ENCODE measurements around the gene HTRA3. TPM values are rescaled to one million over a fixed set of nuclear protein-coding genes. Genes with fewer than 3 reads are reported as not detected.

Gene HTRA3
- total and polyA plus RNA-seq, 8 donors: 0.56 to 15.6 (median 2.7) TPM

DNA sequence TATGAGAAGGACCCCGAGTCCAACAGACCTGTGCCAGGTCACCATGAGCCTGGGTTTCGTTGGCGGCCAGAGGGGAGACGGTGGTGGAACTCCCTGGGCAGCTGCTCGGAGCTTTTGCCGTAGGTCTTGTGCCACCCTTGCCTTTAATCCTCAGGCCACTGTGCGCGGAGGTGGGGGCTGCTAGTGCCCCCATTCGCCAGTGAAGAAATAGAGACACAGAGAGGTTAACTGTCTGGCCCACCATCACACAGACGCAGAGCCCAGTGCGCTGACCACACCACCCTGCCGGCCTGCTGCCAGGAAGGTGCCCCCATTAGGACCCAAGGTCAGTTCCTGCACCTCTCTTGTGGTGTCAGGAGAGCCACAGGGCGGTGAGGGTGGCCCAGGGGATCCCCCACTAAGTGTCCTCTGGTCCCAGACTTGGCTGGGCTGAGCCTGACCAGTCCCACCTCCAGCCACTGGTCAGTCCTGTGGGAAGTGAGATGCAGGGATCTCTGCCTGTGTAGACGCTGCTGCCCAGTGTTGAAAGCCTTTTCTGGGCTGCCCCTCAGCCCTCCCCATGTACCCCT is 28.3 kb upstream of the HTRA3 start:
- no peaks in the 10 kb centered on the region for H3K9me3 ChIP-seq
- FAIRE-seq (no peak), ATAC-seq (peak in 1 of 4 donors; percentile 19), DNase-seq (peak in 1 of 6 donors; percentile 12)
- TF ChIP-seq, protein P1, sequence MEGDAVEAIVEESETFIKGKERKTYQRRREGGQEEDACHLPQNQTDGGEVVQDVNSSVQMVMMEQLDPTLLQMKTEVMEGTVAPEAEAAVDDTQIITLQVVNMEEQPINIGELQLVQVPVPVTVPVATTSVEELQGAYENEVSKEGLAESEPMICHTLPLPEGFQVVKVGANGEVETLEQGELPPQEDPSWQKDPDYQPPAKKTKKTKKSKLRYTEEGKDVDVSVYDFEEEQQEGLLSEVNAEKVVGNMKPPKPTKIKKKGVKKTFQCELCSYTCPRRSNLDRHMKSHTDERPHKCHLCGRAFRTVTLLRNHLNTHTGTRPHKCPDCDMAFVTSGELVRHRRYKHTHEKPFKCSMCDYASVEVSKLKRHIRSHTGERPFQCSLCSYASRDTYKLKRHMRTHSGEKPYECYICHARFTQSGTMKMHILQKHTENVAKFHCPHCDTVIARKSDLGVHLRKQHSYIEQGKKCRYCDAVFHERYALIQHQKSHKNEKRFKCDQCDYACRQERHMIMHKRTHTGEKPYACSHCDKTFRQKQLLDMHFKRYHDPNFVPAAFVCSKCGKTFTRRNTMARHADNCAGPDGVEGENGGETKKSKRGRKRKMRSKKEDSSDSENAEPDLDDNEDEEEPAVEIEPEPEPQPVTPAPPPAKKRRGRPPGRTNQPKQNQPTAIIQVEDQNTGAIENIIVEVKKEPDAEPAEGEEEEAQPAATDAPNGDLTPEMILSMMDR (IDR thresholded peaks at IDR 0.05): no peak
- H3K4me1 ChIP-seq: no peaks in the 10 kb centered on the region
- intact Hi-C loops (cut with DNase I): loop anchor here in 2 of 3 donors (5.0 kb wide), 1 partner anchor 166 kb away; no protein-coding TSS in a partner anchor
- no peak overlapping the region for H3K4me3 ChIP-seq
- H3K27ac ChIP-seq: no peak overlapping the region
- no peaks in the 10 kb centered on the region for H3K27me3 ChIP-seq
- peaks cover 0 to 15% (median 8%) of the 10 kb centered on the region in 3 donors for H3K36me3 ChIP-seq
- WGBS, 2 donors: 86 to 89% methylated on average over 14 of the region's 14 CpGs

DNA sequence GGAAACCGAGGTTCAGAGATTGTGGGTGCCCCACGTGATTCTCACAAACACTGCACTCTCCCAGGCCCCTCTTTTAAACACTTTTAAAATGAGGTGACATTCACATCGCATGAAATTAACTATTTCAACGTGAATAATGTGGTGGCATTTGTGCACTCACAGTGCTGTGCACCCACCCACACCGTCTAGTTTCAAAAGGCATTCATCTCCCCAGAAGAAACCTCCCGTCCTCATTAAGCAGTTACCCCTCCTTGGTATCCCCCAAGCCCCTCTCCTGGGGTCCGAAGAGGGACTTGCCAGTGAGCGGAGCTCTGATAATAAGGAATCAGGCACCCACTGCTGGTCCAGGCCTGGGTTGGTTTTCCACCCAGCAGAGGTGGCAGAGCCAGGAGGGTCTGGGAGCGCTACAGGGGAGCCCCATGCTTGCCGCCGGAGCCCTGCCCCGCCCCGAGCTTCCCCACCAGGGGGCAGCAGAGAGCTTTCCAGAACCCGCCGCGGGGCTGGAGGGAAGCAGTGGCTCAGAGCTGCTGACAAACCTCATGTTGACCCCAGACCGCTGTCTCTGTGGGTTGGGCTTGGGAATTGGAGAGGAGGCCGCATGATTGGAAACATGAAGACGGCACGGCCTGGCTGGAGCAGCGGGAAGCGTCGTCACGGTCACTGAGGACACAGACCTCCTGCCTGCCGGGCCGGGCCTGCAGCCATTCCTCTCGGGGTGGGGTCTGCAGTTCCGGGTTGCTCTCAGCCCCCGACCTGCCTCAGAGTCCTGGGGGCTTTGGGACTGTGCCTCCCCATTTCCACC is 27.5 kb upstream of the HTRA3 start:
- FAIRE-seq: no peak
- TF ChIP-seq, protein P1 (IDR thresholded peaks at IDR 0.05): peak; percentile 95 to 99 (median 97)

DNA sequence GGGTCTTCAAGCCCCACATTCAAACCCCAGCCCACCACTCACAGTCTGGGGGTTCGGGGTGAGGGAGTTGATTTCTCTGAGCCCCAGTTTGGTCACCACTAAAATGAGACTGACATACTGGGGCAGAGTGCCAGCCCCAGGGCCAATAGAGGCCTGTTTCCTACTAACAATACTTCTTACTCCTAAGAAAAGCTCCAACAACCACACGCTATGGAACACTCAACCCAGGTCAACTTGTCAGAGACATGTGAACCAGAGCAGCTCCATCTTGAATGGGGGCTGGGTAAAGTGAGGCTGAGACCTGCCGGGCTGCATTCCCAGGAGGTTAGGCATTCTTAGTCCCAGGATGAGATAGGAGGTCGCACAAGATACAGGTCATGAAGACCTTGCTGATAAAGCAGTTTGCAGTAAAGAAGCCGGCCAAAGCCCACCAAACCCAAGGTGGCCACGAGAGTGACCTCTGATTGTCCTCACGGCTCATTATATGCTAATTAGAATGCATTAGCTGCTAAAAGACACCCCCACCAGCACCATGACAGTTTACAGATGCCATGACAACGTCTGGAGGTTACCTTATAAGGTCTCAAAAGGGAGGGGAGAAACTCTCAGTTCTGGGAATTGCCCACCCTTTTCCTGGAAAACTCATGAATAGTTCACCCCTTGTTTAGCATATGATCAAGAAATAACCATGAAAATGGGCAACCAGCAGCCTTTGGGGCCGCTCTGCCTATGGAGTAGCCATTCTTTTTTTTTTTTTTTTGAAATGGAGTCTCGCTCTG is 26.6 kb upstream of the HTRA3 start:
- ATAC-seq: no peak
- WGBS, 2 donors: 68 to 72% methylated on average over 10 of the region's 10 CpGs
- TF ChIP-seq, protein P1 (IDR thresholded peaks at IDR 0.05): no peak

More for the DNA sequence above, 27.5 kb upstream of the HTRA3 start:
- 37 to 38% methylated on average over 27 to 29 of the region's 29 CpGs for WGBS, 2 donors
- intact Hi-C loops (cut with DNase I): loop anchor here in 2 of 3 donors (5.0 kb wide), 1 partner anchor 165 kb away; no protein-coding TSS in a partner anchor
- H3K36me3 ChIP-seq: peaks cover 0 to 8% (median 7%) of the 10 kb centered on the region in 3 donors
- DNase-seq (peak; percentile 54 to 98 (median 80)), ATAC-seq (peak; percentile 76 to 89 (median 87))
- H3K27me3 ChIP-seq: no peaks in the 10 kb centered on the region
- H3K4me3 ChIP-seq: no peak overlapping the region
- H3K9me3 ChIP-seq: no peaks in the 10 kb centered on the region
- H3K4me1 ChIP-seq: no peaks in the 10 kb centered on the region
- no peak overlapping the region for H3K27ac ChIP-seq

DNA sequence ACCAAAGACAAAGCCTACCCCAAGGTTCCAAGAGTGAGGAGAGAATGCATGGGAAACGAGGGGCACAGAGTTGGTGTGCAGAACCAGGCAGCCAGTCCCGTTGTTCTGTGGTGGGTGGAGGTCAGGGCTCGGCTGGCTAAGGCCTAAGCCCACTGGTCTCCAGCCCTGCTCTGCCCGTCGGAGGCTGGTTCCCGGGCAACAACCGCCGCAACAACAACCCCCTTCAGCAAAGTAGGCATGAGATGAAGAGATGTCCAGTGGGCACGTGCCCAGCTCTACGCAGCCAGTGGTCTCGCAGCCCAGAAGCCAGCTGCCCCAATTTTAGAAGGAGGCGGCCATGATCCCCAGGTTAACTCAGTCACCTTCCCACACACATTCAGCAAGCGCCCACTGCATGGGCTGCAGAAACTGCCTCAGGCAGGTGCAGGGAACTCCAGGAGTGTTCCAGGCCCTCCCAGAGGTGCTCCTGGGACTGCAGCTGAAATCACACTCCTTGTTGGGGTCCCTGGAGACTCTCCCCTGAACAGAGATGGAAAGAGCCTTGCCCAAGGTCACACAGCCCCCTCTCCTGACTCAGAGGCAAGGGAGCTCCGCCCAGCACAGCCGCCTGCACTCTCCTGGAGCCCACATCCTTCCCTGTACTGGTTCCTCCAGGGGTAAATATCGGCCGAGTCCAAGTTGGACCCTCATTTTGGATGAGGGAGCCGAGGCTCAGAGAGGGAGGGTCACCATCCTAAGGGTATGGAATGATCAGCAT is 25.4 kb upstream of the HTRA3 start:
- no peaks in the 10 kb centered on the region for H3K36me3 ChIP-seq
- ATAC-seq (no peak), FAIRE-seq (no peak), DNase-seq (peak in 1 of 6 donors; percentile 28)
- WGBS, 2 donors: 83 to 90% methylated on average over 18 of the region's 18 CpGs
- intact Hi-C loops (cut with DNase I): loop anchor here in 2 of 3 donors (5.0 kb wide), 1 partner anchor 163 kb away; no protein-coding TSS in a partner anchor
- no peaks in the 10 kb centered on the region for H3K9me3 ChIP-seq
- no peaks in the 10 kb centered on the region for H3K4me1 ChIP-seq
- no peaks in the 10 kb centered on the region for H3K27me3 ChIP-seq
- no peak overlapping the region for H3K4me3 ChIP-seq
- H3K27ac ChIP-seq: no peak overlapping the region
- TF ChIP-seq, protein P1 (IDR thresholded peaks at IDR 0.05): no peak

More for the DNA sequence above, 26.6 kb upstream of the HTRA3 start:
- DNase-seq: no peak
- no peaks in the 10 kb centered on the region for H3K9me3 ChIP-seq
- intact Hi-C loops (cut with DNase I): loop anchor here in 2 of 3 donors (5.0 kb wide), 1 partner anchor 164 kb away; no protein-coding TSS in a partner anchor
- peaks cover 0 to under 1% (median 0%) of the 10 kb centered on the region in 3 donors for H3K36me3 ChIP-seq
- no peak overlapping the region for H3K4me3 ChIP-seq
- H3K27me3 ChIP-seq: no peaks in the 10 kb centered on the region
- no peak for FAIRE-seq
- H3K4me1 ChIP-seq: no peaks in the 10 kb centered on the region
- H3K27ac ChIP-seq: no peak overlapping the region
